H1 (cell line): ENCODE data around the gene SPP1. TPM values are rescaled to one million over a fixed set of nuclear protein-coding genes. Genes with fewer than 3 reads are reported as not detected.

Experiments used
- CBX5 ChIP-seq: fragments of 300-800, 300-1000 bp; sonication (generic); IDR thresholded peaks from 2 replicates; pipeline ENCODE4 v1.7.1; 2016; ENCODE audit warnings: antibody characterized with exemption, low read length, low read depth
- CTBP2 ChIP-seq: IDR thresholded peaks from 2 replicates; pipeline ENCODE4 v1.7.0; 2011; ENCODE audit warnings: borderline replicate concordance, mild to moderate bottlenecking, moderate library complexity, mixed read lengths, low read length; ENCODE audit not compliant: insufficient read depth, insufficient read length
- FOSL1 ChIP-seq: IDR thresholded peaks from 2 replicates; pipeline ENCODE4 v1.6.1; 2011; ENCODE audit warnings: mild to moderate bottlenecking, low read depth, low read length, moderate library complexity; ENCODE audit not compliant: insufficient read depth
- GTF2F1 ChIP-seq: IDR thresholded peaks from 2 replicates; pipeline ENCODE4 v1.6.1; 2012; ENCODE audit warnings: low read depth, low read length, improper control_type of control experiment, borderline replicate concordance
- KDM5A ChIP-seq: fragments of 200-600 bp; IDR thresholded peaks from 2 replicates; pipeline ENCODE4 v1.7.1; 2012; ENCODE audit warnings: mild to moderate bottlenecking, low read length, inconsistent platforms, mixed read lengths
- POLR2A ChIP-seq, 2 experiments: IDR thresholded peaks; 1 replicate in 1 of 2; 2 replicates in 1 of 2; pipeline ENCODE4 v1.6.1; 2011; ENCODE audit warnings: low read depth in 2 of 2, low read length in 2 of 2, mild to moderate bottlenecking in 2 of 2; ENCODE audit errors: control extremely low read depth in 1 of 2
- RAD21 ChIP-seq, 2 experiments: IDR thresholded peaks in 1 of 2; conservative IDR thresholded peaks in 1 of 2; 2 replicates each; pipeline ENCODE4 v1.6.1; 2011; ENCODE audit warnings: low read depth in 2 of 2, low read length in 2 of 2, improper control_type of control experiment in 1 of 2, inconsistent platforms in 1 of 2, mild to moderate bottlenecking in 1 of 2, moderate library complexity in 1 of 2
- SAP30 ChIP-seq: fragments of 300-600 bp; sonication (generic); IDR thresholded peaks from 2 replicates; pipeline ENCODE4 v1.7.1; 2012; ENCODE audit warnings: low read length, moderate library complexity, mild to moderate bottlenecking, inconsistent platforms; ENCODE audit not compliant: insufficient read depth, insufficient replicate concordance
- SIN3A ChIP-seq, 2 experiments: IDR thresholded peaks in 1 of 2; conservative IDR thresholded peaks in 1 of 2; 2 replicates each; pipeline ENCODE4 v1.6.1; 2011 to 2012; ENCODE audit warnings: low read length in 2 of 2, improper control_type of control experiment in 1 of 2, low read depth in 1 of 2, mild to moderate bottlenecking in 1 of 2
- SIRT6 ChIP-seq: IDR thresholded peaks from one replicate; pipeline ENCODE4 v1.7.1; 2012; ENCODE audit warnings: low read length, inconsistent platforms
- YY1 ChIP-seq: IDR thresholded peaks from 2 replicates; pipeline ENCODE4 v1.6.1; 2011; ENCODE audit warnings: low read depth, mild to moderate bottlenecking, low read length
- ZNF274 ChIP-seq: IDR thresholded peaks from 2 replicates; pipeline ENCODE4 v1.7.0; 2012; ENCODE audit warnings: low read length, borderline replicate concordance; ENCODE audit errors: extremely low read depth
- polyA plus RNA-seq, 7 experiments: library from polyadenylated mRNA; depleted of rRNA in 3 of 7; stranded (reverse) in 5 of 7; unstranded in 2 of 7; fragments of >200 nt in 5 of 7; fragments of 200-250 nt in 2 of 7; gene quantifications; 1 replicate in 5 of 7; 2 replicates in 1 of 7; 4 replicates in 1 of 7; pipeline versions ENCODE4 v1.2.1 to v1.2.3, GENCODE V29; 2011 to 2013; ENCODE audit warnings: missing spikeins in 2 of 7, mixed read lengths in 2 of 7
- total RNA-seq: library from RNA; stranded (reverse); fragmentation: NEBNext Ultra II Directional; extraction: Animal tissue kit (Norgen Biotek cat#: 25700); gene quantifications from 2 replicates; pipeline ENCODE4 v1.2.1, GENCODE V29; 2021

The SPP1 gene
- total and polyA plus RNA-seq, 2 of the 8 experiments (the other 6 are each of a cell fraction or from before 2014, with no cell fraction given): 13.7 to 26.5 TPM

DNA sequence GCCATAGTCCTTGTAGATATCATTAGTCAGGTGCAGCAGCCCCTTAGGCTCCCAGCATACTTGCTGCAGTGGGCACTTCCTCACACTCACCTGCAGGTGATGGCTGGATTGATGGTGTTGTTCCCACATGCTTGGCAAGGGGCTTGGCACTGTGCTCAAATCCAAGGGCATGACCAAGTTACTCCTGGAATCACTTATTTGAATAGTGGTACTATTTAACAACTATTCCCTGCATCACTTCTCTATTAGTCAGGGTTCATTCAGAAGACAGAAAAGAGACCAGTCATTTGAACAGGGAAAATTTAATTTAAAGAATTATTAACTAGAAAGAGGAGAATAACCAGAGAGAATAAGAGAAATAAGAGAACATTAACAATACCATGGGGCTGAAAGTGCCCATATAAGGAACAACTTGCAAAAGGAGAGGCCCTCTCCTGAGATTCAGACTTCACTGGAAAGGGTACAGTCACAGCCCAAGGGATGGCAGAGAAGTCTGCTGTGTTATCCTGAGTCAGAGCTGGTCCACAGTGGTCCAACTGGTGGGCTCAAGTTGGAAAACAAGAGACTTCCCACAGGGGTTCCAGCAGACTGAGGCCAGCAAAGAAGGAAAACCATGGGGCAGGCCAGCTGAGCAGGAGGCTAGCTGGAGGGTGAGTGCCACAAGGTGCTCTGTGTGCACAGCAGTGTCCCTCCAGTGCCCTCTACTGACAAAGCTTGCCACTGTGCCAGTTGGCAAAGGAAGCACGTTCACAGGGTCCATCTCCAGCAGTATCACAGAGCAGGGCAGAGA, 9.8 kb downstream of the SPP1 start (continued):
- TF ChIP-seq GTF2F1 (no peak), POLR2A (IDR thresholded peaks at IDR 0.05; ENCODE audit: control extremely low read depth in 1 of 2, low read depth in 2 of 2, low read length in 2 of 2) (no peak), FOSL1 (no peak), RAD21 (IDR thresholded peaks at IDR 0.05 in 1 of 2, conservative IDR thresholded peaks at IDR 0.05 in 1 of 2; ENCODE audit: low read depth in 2 of 2, low read length in 2 of 2) (peak; percentile 88 to 93), KDM5A (no peak), ZNF274 (no peak), CTBP2 (peak; percentile 70), SAP30 (no peak), SIRT6 (no peak), CBX5 (no peak), SIN3A (conservative IDR thresholded peaks at IDR 0.05 in 1 of 2, IDR thresholded peaks at IDR 0.05 in 1 of 2; ENCODE audit: low read depth in 1 of 2, low read length in 2 of 2) (0 out of 4 replicates have a peak, but pooled peaks of 1 of the 2 experiments have one; percentile 27), YY1 (0 out of 2 replicates have a peak, but pooled peaks have one; percentile 49)
- TF ChIP-seq, all 59 proteins: peak for 6
